Right lobe of liver (tissue), 6 donors: ENCODE data around the gene BRD1. TPM values are rescaled to one million over a fixed set of nuclear protein-coding genes. Genes with fewer than 3 reads are reported as not detected.
A peak's percentile ranks its signal among the peaks of the same experiment; 100 is the strongest.

Source experiments
- ATAC-seq, 4 donors: fragments of 200-7000 bp; cut with Tn5 transposase; one replicate each; pipeline ENCODE4 v1.9.1; 2020; ENCODE audit warnings: mild to moderate bottlenecking in 4 of 4, moderate library complexity in 4 of 4
- DNase-seq, 3 donors: peaks; one replicate each; pipeline ENCODE4 v3.0.0-alpha.2; 2020
- H3K27ac ChIP-seq, 3 donors: fragments of 200-600 bp; one replicate each; pipeline ENCODE4 v1.8.0; 2022
- H3K27me3 ChIP-seq, 2 donors: fragments of 200-600 bp; one replicate each; pipeline ENCODE4 v1.8.0; 2022
- H3K36me3 ChIP-seq, 4 donors: fragments of 200-600 bp; sonication (generic) in 1 of 4; one replicate each; pipeline versions ENCODE4 v1.5.1 to v1.8.0; 2017 to 2022; ENCODE audit warnings: control low read depth in 1 of 4
- H3K4me1 ChIP-seq, 4 donors: fragments of 200-600 bp; sonication (generic) in 1 of 4; one replicate each; pipeline versions ENCODE4 v1.5.1 to v1.8.0; 2017 to 2022; ENCODE audit warnings: control low read depth in 1 of 4
- H3K4me3 ChIP-seq, 3 donors: fragments of 200-600 bp; one replicate each; pipeline ENCODE4 v1.8.0; 2022
- H3K9me3 ChIP-seq, 4 donors: fragments of 200-600 bp; sonication (generic) in 1 of 4; one replicate each; pipeline versions ENCODE4 v1.5.1 to v1.8.0; 2017 to 2022; ENCODE audit warnings: control low read depth in 1 of 4
- CTCF ChIP-seq, 4 donors: fragments of 200-600 bp in 3 of 4; fragments of 450-650 bp in 1 of 4; IDR thresholded peaks; one replicate each; pipeline versions ENCODE4 v1.5.1 to v1.8.0; 2016 to 2022; ENCODE audit warnings: antibody characterized with exemption in 4 of 4, mild to moderate bottlenecking in 2 of 4
- POLR2A ChIP-seq: fragments of 450-650 bp; IDR thresholded peaks from one replicate; pipeline ENCODE4 v1.6.1; 2017; ENCODE audit warnings: antibody characterized with exemption, mild to moderate bottlenecking
- WGBS: methylation state at CpG from one replicate; pipeline ENCODE4 v1.1.6; 2018; ENCODE audit warnings: low coverage, low lambda C conversion rate; ENCODE audit not compliant: insufficient coverage; ENCODE audit errors: missing lambda C conversion rate; 5-methylcytosine and 5-hydroxymethylcytosine counted together
- intact Hi-C, 2 donors: fragments of 100-400 bp; cut with DNase I; formaldehyde crosslinking; loops; one replicate each; pipeline versions ENCODE4 v1.11.2 to v1.14.1; 2022
- total RNA-seq, 6 experiments: library from RNA; depleted of rRNA in 2 of 6; stranded (reverse); fragments of >200 nt in 2 of 6; fragmentation: NEBNext Ultra II Directional in 3 of 6; extraction: Animal tissue kit (Norgen Biotek cat#: 25700) in 3 of 6; gene quantifications; one replicate each; pipeline versions ENCODE4 v1.1.0 to v1.2.4, GENCODE V29; 2016 to 2023
- donor health status: DM: no; HTN: yes; CAD: no.
- donor health status: DM: no; HTN: no; CAD: no.
- donor health status: DM: no; HTN: no; CAD: no.
- donor health status: DM: no; HTN: yes; CAD: no.
- donor health status: DM: no; HTN: yes; CAD: no.

The BRD1 gene
- total RNA-seq, 6 experiments from 2014 or later: 9.3 to 17.8 (median 11.6) TPM

GRCh38 chr22:49833340-49834007 lies 5.8 kb upstream of the BRD1 start:
- TF ChIP-seq CTCF (IDR thresholded peaks at IDR 0.05) (no peak), POLR2A (no peak)
- no peaks in the 10 kb centered on the region for H3K27me3 ChIP-seq
- no peak for ATAC-seq
- no peaks in the 10 kb centered on the region for H3K9me3 ChIP-seq
- no peak overlapping the region for H3K27ac ChIP-seq
- no peaks in the 10 kb centered on the region for H3K4me1 ChIP-seq
- intact Hi-C loops: no loop called here
- H3K36me3 ChIP-seq: no peaks in the 10 kb centered on the region
- WGBS: 84% methylated on average over 11 of the region's 11 CpGs
- H3K4me3 ChIP-seq: no peak overlapping the region
- no peak for DNase-seq

DNA sequence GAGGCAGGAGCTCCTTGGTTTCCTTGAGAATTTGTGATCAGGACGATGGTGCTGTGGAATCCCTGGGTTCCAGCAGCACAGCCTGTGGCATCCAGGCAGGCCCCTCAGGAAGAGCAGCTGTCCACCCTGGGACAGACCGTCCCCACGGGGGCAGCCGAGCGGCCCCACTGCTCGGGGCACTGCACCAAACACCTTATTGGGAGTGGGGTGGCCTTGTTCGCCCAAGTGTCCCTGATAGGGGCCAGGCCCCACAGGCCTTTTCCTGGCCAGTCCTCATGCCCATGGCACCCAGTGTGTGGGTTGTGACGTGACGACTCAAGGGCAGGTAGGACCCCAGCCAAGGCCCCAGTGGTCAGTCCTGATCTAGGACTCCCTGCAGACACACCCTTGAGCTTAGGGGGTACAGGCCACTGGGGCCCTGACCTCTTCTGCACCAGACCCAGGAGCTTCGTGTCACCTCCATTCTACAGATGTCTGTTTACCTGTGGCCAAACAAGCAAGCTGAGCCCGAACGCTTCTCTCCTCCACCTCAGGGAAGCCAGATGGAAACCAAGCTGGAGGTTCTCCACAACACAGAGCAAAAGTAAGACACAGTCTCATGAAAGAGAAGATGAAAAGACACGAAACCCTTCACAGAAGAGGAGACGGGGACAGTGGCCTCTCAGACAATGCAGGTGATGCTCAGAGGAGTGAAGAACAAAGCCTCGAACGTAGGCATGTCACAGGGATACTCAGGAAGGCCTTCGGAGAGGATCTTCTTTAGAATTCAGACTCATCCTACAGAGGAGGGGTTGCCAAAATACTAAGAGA lies 1.6 kb upstream of the BRD1 start:
- DNase-seq (no peak), ATAC-seq (no peak)
- intact Hi-C loops: no loop called here
- no peak overlapping the region for H3K4me3 ChIP-seq
- H3K4me1 ChIP-seq: peaks cover 0 to 21% (median 7%) of the 10 kb centered on the region in 4 donors
- no peak overlapping the region for H3K27ac ChIP-seq
- WGBS: 88% methylated on average over 9 of the region's 17 CpGs
- H3K36me3 ChIP-seq: no peaks in the 10 kb centered on the region
- H3K9me3 ChIP-seq: no peaks in the 10 kb centered on the region
- TF ChIP-seq CTCF (IDR thresholded peaks at IDR 0.05) (no peak), POLR2A (no peak)
- no peaks in the 10 kb centered on the region for H3K27me3 ChIP-seq

GRCh38 chr22:49828599-49828965 lies 909 bp upstream of the BRD1 start:
- Histone ChIP-seq H3K4me1 (peaks cover 0 to 21% (median 7%) of the 10 kb centered on the region in 4 donors), H3K36me3 (peaks cover 0 to 5% (median 2%) of the 10 kb centered on the region in 4 donors), H3K4me3 (no peak overlapping the region), H3K9me3 (no peaks in the 10 kb centered on the region), H3K27ac (no peak overlapping the region), H3K27me3 (no peaks in the 10 kb centered on the region)
- no peak for DNase-seq
- WGBS: no CpG with 5 or more reads among the region's 14 CpGs
- intact Hi-C loops: no loop called here
- ATAC-seq: no peak
- TF ChIP-seq CTCF (IDR thresholded peaks at IDR 0.05) (no peak), POLR2A (no peak)

DNA sequence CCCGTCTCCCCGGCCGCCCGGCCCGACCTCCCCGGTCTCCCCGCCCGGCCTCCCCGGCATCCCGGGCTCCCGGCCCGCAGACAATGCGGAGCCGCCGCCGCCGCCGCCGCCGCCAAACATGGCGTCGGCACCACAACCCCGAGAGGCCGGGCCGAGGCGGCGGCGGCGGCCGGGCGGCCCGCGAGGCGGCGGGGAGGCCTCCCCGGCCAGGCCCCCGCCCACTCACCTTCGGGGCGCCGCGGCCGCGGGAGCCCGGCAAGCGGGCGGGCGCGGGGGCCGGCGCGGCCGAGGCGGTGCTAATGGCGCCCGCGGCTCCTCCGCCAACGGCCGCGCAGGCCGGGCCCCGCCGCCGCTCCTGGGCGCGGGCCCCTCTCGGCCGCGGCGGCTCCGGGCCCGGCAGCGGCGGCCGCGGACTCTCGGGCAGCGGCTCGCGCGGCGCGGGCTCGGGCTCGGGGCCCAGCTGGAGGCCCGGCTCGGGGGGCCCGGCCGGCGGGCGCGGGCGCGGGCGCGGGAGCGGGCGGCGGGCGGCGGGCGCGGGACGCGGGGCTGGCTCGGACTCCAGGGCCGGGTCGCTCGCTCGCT lies 311 bp downstream of the BRD1 start:
- peaks cover 6 to 17% (median 12%) of the 10 kb centered on the region in 4 donors for H3K36me3 ChIP-seq
- peak overlapping the region; percentile 50 to 75 (median 65) for H3K27ac ChIP-seq
- H3K9me3 ChIP-seq: no peaks in the 10 kb centered on the region
- ATAC-seq (peak in 1 of 4 donors; percentile 2), DNase-seq (no peak)
- peak overlapping the region; percentile 77 to 82 (median 78) for H3K4me3 ChIP-seq
- intact Hi-C loops: no loop called here
- H3K4me1 ChIP-seq: peaks cover 0 to 21% (median 7%) of the 10 kb centered on the region in 4 donors
- TF ChIP-seq CTCF (IDR thresholded peaks at IDR 0.05) (no peak), POLR2A (no peak)
- WGBS: 0% methylated on average over 27 of the region's 110 CpGs
- no peaks in the 10 kb centered on the region for H3K27me3 ChIP-seq
